DMS114 treated with DMSO at 0.1 percent for 48 hours (cell line): ENCODE measurements around the gene HYCC1.
"Not testable (repeated sequence)": the region's sequence is repeated elsewhere in the genome, so short reads cannot be mapped to it uniquely, and the experiment has no call there.

Experiments used
- DNase-seq: peaks from one replicate; lab custom pipeline; 2025; ENCODE audit not compliant: unreplicated experiment; lab: John Stamatoyannopoulos, UW

HYCC1 gene

DNA sequence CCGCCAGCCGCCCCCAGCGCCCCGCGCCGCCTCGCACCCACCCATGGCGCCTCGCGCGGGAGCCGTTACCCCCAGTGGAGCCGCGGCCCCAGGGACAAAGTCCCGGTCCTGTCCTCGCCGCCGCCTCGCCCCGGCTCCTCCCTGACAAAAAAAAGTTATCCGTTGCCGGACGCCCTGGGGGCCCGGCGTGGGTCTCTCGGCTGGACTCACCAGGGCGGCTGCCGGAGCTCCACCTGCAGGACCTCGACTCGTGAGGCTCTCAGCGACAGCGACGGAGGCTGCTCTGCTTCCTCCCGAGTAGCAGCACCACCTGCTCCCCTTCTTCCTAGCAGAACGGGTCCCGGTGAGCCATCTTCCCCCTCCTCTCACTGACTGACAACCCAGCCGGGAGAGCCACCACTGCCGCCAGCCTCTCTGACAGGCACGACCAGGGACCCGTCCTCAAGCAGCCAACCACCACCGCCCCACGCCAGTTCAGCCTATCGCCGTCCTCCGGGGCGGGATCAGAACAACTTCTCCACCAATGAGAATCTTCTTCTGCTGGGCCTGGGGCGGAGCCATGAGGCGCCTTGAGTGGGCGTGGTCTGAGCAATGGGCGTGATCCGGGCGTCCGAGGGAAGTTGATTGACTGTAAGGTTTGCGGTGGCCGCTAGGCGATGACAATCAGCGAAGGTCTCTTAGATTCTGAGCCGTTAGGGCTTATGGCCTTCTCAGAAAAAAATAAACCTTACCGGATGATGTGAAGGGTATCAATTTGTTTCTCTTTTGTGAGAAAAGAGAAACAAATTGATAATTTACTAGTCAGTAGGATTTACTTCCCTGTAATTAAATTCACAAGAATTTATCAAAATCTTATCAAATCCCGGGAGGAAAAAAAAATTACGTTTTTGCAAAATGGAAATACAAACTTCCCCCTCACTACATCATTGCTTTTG, at the start of gene HYCC1:
Gene HYCC1, minus strand, starts transcription at position 416 of the 935 bp plus-strand sequence. CDS start 23,019 bp downstream, outside the sequence.
- DNase-seq: peak; percentile 97

DNA sequence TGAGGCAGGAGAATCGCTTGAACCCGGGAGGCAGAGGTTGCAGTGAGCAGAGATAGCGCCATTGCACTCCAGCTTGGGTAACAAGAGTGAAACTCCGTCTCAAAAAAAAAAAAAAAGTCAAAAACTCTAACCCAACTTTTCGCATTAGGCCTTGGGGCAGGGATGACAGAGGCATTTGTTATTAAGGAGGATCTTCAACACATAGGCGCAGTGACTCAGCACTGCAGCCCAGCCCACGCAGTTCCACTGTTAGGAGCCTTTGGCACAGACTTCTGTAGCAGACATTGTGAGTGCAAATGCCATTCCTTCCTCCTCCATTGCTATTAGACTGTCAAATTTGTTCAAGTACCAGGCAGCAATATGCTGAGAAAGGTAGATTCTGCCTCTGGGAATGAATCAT, 48.5 kb upstream of the HYCC1 start:
- no peak for DNase-seq

DNA sequence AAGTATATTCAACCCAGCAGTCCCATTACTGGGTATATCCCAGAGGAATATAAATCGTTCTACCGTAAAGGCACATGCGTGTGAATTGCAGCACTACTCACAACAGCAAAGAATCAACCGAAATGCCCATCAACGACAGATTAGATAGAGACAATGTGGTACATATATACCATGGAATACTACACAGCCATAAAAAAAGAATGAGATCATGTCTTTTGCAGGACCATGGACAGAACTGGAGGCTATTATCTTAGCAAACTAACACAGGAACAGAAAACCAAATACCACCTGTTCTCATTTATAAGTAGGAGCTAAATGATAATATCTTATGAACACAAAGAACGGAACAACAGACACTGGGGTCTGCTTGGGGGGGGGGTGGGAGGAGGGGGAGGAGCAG, 47.4 kb upstream of the HYCC1 start:
- DNase-seq: no peak

DNA sequence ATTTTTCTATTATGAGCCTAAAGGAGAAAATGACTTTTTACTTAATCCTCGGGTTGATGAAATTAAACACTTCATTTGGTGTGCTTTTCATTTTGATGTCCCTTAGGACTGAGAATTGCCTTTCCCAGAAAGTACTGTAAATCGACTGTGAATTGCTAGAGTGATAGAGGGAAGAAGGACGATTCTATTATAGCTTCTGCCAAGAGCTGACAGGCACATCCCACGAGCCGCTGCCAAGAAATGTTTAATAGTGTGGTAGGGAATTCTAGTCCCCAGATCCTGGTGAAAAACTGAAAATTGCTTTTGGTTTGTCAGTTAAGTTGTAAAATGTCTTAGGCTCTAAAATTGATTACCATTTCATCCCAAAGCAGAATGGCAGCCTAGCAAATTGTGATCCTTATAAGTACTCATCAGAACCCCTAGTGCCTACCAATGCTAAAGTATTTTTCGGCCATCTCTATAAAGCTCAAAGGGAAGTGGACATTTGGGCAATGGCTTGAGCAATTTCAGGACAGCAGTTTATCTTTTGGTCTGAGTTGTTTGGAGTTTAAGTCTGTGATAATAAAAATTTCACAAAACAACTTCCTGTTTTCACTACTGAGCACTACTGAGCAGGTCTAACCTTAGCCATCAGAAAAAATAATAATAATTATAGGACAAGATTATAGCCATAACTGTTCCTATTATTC, 44.6 kb upstream of the HYCC1 start:
- DNase-seq: no peak

DNA sequence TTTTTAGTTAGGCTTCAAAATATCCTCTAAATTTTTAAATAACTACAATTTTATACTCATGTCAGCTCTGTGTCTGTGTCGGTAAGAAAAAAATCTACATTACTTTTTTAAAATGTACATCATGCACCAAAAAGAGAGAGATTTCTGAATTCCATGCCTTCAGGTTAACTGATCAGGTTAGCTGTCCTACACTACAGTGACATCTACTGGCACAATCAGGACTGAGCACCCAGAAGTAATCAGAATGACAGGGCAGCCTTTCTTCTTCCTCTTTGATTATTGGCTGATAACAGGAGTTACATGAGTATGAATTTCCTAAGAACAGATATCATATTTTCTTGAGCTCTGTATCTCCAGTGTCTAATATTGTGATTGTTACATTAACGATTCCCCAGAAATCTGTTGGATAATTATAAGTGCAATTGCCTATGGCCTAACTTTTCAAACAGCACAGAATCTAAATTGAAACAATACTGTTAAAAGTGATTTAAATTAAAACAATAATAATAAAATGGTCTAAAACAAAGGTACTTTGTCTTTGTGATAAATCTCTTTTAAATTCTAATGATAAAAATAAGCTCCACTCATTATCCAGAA, 41.8 kb upstream of the HYCC1 start:
- peak; percentile 69 for DNase-seq

DNA sequence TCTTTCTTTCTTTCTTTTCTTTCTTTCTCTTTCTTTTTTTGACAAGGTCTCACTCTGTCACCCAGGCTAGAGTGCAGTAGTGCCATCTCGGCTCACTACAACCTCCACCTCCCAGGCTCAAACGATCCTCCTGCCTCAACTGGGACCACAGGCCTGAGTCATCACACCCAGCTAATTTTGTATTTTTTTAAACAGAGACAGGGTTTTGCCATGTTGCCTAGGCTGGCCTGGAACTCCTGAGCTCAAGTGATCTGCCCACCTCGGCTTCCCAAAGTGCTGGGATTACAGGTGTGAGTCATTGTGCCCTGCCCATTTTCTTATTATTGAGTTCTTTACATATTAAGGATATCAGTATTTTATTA, 37.2 kb upstream of the HYCC1 start:
- not testable (repeated sequence) for DNase-seq

DNA sequence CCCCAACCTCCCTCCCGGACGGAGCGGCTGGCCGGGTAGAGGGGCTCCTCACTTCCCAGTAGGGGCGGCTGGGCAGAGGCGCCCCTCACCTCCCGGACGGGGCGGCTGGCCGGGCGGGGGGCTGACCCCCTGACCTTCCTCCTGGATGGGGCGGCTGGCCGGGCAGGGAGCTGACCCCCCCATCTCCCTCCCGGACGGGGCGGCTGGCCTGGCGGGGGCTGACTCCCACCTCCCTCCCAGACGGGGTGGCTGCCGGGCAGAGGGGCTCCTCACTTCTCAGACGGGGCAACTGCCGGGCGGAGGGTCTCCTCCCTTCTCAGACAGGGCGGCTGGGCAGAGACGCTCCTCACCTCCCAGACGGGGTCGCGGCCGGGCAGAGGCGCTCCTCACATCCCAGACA, 32.4 kb upstream of the HYCC1 start:
- DNase-seq: not testable (repeated sequence)

DNA sequence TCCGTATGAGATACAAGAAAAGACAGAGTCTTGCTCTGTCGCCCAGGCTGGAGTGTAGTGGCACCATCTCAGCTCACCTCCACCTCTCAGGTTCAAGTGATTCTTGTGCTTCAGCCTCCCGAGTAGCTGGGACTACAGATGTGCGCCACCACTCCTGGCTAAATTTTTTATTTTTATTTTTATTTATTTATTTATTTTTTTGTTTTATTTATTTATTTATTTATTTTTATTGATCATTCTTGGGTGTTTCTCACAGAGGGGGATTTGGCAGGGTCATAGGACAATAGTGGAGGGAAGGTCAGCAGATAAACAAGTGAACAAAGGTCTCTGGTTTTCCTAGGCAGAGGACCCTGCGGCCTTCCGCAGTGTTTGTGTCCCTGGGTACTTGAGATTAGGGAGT, 31.2 kb upstream of the HYCC1 start:
- DNase-seq: not testable (repeated sequence)

DNA sequence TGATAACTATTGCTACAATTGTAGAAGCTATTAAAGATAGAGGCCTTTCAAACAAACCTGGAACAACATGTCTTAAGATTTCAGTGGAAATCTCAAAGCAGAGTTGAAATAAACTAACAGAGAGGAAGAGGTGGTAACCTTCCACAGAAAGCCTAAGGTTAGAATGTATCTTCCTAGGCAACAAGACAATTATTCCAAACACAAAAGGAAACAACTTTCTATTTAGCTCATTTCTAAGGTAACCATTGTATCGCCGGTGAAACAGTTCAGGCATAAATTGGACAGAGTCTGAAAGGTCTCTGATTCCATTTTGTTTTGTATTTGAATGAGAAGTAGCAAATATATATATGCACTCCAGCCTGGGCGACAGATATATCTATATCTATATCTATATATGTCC, 30.7 kb upstream of the HYCC1 start:
- no peak for DNase-seq

DNA sequence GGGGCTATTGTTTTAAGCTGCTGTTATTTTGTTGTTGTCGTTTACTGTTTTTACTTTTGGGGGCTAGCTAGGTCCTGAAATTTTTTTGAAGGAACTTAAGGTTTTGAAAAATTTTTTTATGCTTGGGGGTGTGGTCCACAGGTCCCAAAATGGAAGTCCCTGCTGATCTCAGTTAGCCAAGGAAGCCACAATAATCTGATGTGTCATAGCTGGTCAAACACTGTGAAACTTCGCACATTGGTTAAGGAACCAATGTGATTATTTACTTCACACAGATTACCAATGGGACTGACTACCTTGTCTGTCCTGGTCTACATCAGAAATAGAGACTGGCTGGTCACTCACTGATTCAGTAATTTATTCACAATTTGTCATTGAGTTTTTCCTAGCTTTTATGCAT, 29.5 kb upstream of the HYCC1 start:
- no peak for DNase-seq

DNA sequence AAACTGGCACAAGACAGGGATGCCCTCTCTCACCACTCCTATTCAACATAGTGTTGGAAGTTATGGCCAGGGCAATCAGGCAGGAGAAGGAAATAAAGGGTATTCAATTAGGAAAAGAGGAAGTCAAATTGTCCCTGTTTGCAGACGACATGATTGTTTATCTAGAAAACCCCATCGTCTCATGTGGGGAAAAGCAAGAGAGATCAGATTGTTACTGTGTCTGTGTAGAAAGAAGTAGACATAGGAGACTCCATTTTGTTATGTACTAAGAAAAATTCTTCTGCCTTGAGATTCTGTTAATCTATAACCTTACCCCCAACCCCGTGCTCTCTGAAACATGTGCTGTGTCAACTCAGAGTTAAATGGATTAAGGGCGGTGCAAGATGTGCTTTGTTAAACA, 25.7 kb upstream of the HYCC1 start:
- not testable (repeated sequence) for DNase-seq

DNA sequence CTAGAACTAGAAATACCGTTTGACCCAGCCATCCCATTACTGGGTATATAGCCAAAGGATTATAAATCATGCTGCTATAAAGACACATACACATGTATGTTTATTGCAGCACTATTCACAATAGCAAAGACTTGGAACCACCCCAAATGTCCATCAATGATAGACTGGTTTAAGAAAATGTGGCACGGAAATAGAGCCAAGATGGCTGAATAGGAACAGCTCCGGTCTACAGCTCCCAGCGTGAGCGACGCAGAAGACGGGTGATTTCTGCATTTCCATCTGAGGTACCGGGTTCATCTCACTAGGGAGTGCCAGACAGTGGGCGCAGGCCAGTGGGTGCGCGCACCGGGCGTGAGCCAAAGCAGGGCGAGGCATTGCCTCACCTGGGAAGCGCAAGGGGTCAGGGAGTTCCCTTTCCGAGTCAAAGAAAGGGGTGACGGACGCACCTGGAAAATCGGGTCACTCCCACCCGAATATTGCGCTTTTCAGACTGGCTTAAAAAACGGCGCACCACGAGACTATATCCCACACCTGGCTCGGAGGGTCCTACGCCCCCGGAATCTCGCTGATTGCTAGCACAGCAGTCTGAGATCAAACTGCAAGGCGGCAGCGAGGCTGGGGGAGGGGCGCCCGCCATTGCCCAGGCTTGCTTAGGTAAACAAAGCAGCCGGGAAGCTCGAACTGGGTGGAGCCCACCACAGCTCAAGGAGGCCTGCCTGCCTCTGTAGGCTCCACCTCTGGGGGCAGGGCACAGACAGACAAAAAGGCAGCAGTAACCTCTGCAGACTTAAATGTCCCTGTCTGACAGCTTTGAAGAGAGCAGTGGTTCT, 21.8 kb upstream of the HYCC1 start:
- DNase-seq: not testable (repeated sequence)

DNA sequence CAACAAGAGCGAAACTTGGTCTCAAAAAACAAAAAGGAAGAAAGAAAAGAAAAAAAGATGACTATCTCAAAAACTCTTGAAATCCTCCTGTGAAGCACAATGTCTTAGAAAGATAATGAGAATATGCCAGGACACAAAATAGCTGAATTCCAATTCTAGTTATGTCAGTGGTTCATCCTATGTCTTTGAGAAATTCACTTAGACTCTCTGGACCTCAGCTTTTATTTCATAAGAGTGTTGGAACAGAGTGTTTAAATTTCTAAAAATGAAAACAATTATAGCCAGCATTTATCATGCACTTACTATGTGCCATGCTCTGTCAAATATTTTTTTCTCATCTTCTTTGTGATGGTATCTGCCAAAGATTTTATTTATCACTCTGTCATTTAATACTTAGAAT, 13.3 kb upstream of the HYCC1 start:
- no peak for DNase-seq

DNA sequence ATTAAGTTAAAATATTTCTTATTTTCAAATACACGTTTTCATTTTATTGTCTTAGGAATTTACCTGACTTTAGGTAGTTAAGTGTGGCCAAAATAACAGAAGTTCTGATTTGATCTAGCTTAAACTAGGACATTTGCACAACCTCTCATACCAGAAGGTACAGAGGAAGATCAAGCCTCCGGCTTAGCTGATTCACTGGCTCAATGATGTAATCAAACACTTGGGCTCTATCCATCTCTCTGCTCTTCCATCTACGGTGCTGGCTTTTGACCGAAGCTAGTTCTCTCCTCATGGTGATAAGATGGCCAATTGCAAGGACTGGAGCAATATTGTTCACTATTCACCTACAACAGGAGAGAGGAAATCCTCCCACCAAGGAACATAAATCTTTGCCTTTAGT, 12.2 kb upstream of the HYCC1 start:
- no peak for DNase-seq

DNA sequence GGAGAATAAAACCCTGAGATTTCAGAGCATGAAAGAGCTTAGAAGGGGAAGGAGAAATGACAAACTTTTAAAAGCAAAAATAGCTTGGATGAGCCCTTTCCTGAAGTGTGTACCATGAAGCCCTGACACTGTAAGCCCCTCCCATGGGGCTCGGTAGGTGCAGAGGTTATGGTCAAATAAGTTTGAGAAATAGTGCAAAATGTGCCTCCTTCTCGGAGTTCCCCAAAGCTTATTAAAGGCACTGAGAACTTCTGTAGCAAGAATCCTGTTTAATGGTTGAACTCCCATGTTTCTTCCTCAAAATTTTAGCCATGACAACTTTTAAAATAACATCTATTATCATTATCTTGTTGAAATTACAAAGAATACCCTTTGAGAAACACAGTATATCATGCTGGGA, 10.5 kb upstream of the HYCC1 start:
- no peak for DNase-seq

DNA sequence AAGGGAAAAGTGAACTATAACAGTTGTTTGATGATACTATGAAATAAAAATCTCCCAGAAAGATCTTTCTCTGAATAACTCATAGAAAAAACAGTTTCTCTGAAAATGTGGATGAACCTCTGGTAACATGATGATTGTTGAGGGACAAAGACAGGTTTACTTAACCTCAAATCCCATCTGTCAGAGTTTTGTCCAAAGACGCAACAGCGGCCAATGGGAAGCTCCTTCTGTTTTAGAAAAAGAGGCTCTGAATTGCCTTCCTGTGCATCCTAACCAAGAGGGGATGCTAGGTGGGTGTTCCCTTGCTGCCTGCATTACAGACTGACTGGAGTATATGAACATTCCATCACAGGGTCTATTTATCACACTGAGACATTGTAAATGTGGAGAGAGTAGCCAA, 8.9 kb upstream of the HYCC1 start:
- no peak for DNase-seq

DNA sequence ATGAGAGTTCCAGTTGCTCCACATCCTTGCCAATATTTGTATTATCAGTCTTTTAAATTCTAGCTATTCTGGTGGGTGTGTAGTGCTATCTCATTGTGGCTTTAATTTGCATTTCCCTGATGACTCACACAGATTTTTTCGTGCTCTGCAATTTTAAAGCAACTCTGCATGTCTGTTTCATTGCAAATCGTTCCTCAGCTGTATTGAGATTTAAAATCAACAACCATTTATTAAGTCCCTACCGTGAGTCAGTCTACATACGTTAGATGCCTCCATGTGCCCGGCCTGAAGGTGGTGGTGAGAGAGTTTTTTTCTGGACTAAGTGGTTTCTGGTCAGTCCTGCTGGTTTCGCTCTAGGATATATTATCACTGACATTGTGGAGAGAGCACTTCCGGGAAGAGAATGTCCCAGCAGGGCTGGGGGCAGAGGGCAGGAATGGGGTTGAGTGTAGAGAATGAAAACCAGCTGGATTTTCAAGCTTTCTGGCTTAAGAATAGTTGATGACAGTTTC, 8.4 kb upstream of the HYCC1 start:
- DNase-seq: no peak

DNA sequence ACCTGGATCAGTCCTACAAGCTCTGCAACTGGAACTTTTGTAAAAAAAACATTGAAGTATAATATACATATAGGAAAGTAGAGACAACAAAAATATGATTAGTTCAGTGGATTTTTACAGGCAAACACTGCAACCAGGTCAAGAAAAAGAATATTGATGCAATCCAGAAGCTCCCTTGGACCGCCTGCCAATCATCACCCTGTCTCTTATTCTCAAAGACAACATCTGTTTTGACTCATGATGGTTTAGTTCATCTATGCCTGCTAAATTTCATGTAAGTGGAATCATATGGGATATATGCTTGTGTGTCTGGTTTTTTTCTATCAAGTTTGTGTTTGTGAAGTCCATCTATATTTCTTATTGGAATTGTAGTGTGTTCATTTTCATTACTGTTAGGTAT, 7.7 kb upstream of the HYCC1 start:
- DNase-seq: no peak

DNA sequence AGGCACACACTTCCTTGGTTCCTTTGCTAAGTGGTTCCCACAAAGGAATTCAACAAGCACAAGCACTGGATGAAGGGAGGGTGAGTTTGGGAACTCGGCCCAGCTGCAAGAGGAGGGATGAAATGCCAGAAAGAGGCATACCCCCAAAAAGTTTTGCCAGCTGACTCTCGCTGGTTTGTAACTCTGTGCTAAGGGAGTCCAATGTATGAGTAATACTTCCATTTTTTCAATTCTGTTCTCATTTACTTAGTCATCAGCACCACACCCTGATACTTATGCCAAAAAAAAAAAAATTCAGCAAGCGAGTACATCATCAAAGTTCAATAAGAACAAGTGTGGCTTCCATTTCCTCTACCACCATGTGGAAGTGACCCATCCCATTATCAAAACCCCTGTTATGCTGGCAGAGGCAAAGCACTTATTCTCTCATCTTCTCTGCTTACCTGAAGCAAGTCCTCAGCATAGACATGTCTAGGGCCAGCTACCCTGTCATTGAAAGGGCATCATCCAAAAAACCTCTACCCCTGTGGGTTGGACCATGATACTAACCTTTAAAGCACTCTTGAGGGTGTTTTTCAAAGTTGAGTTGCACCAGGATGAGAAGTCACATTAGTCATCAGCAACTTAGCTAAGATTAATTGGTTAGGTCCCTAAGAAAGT, 6.9 kb upstream of the HYCC1 start:
- no peak for DNase-seq

DNA sequence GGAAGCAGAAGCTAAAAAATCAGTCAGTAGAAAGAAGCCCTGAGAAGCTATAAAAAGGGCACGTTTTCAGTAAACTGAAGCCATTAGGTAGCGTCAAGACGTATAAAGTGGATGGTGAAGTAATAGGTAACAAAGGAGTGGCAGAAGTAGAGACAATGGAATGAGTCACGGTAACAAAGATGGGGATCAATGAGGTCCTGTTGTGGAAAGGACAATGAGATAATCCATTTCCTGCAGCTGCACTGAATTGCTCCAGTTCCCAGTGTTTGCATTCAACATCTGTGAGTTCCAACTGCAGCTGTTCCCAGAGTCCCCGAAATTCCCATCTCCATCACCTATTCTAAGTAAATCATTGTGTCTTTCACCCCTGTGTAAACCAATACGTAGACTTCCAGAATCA, 4.8 kb upstream of the HYCC1 start:
- DNase-seq: no peak
